ENCODE results near the gene SETD6.
A peak's percentile ranks its signal among the peaks of the same experiment; 100 is the strongest.

Gene SETD6

DNA sequence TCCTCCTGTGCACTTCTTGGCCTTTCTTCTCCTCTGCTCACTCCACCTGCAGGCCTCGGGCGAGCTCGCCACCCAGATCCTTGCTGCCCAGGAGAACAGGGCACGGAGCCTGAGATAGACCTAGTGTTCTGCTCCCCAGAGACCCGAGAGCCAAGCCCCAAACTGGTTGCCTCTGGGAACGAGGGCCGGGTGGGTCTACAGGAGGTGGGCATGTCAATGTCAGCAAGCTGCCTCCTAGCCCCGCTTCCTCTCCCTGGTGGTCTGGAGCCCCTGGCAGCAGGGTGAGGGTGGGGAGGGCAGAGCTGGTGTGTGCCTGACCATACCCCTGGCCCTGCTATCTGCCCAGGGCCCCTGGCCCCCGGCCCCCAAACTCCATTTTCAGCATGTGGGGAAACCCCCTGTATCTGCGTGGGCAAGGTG lies 16.2 kb upstream of the SETD6 start:
- no peaks in the 10 kb centered on the region for H3K9me3 Mint-ChIP-seq
- peaks cover 22% of the 10 kb centered on the region for H3K27me3 Mint-ChIP-seq
- no peak overlapping the region for H3K27ac Mint-ChIP-seq
- H3K4me3 Mint-ChIP-seq: no peak overlapping the region
- DNase-seq (ENCODE audit: low spot score in 2 of 2) (no peak), ATAC-seq (ENCODE audit: low read depth) (no peak)
- H3K4me1 Mint-ChIP-seq: peaks cover 16% of the 10 kb centered on the region
- H3K36me3 Mint-ChIP-seq: no peaks in the 10 kb centered on the region

DNA sequence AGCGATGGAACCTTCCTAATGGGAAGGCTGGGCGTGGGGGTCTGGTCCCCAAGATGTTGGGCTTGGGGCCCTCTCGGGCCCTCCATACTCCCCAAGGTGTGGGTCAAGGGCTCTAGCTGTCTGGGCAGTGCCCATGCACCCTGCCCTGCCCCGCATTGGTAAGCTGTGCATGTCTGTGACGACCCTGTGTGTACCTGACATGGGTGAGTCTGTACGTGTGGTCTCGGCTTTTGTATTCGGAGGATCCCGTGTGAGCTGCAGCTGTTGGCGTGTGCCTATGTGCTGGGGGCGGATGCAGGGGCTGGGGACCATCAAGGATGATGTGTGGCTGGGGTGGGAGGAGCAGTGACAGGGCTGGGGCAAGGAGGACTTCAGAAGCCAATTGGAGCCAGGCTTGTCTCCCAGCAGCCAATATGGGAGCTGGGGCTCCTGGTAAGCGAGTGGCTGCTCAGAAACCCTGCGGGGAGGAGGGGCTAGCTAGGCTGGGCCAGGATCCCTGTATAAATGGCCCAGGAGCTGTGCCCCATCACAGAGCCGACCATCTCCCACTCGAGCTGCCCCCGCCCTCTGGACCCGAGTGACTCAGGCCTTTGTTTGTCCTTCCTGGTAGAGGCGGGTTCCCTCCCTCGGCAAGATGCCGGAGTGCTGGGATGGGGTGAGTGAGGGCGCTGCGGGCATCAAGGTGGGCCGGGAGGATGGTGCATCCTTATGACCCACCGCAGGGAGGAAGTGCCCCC lies 15.5 kb upstream of the SETD6 start, which contains the start of gene NDRG4:
Gene NDRG4, plus strand, starts transcription at position 529 of the 737 bp plus-strand sequence. Its CDS starts 106 bp downstream, at position 635.
- DNase-seq (ENCODE audit: low spot score in 2 of 2) (no peak), ATAC-seq (ENCODE audit: low read depth) (peak; percentile 64)
- H3K4me3 Mint-ChIP-seq: peak within 1 kb of the TSS; percentile 81
- H3K27ac Mint-ChIP-seq: no peak within 1 kb of the TSS
- H3K9me3 Mint-ChIP-seq: no peaks in the 10 kb centered on the region
- no peaks in the 10 kb centered on the region for H3K36me3 Mint-ChIP-seq
- H3K4me1 Mint-ChIP-seq: peaks cover 16% of the 10 kb centered on the region
- peaks cover 22% of the 10 kb centered on the region for H3K27me3 Mint-ChIP-seq

DNA sequence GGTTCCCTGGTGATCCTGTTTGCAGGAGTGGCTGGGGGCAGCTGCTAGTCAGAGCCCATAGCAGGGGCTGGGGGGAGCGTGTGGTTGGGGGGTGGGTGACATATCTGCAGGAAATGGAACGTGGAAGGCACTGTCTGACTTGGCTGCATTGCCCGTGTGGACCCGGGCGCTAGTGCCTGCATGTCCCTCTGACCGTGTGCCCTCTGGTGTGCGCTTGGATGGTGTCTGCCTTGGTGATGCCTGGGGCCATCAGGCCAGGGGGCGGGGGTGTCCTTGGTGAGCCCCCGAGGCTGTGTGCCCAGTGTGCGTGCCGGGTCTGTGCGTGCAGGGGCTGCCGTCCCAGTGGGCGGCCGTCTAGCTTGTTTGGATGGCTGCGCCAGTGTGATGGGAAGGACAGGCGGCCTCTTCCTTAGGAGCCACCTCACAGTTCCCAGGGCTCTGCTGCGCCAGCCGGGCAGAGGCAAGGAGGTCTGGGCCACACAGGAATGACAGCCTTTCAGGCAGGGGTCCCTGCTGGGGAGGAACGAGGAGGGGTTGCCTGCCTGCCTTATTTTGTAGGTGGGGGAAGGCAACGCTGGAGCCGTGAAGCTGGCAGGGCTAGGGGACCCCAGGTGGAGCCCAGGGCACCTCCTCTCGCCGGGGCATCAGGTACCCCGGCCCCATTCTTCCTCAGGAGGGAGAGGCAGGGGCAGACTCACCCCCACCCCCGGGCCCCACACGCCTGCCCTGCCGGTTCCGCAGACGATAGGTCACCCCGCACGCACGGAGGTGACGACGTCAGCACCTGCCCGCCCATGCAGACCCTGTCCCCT lies 14.7 kb upstream of the SETD6 start:
- no peaks in the 10 kb centered on the region for H3K36me3 Mint-ChIP-seq
- H3K27me3 Mint-ChIP-seq: peaks cover 16% of the 10 kb centered on the region
- H3K27ac Mint-ChIP-seq: no peak overlapping the region
- H3K9me3 Mint-ChIP-seq: no peaks in the 10 kb centered on the region
- ATAC-seq (ENCODE audit: low read depth) (peak; percentile 25), DNase-seq (ENCODE audit: low spot score in 2 of 2) (no peak)
- H3K4me3 Mint-ChIP-seq: peak overlapping the region; percentile 81
- H3K4me1 Mint-ChIP-seq: peaks cover 9% of the 10 kb centered on the region

DNA sequence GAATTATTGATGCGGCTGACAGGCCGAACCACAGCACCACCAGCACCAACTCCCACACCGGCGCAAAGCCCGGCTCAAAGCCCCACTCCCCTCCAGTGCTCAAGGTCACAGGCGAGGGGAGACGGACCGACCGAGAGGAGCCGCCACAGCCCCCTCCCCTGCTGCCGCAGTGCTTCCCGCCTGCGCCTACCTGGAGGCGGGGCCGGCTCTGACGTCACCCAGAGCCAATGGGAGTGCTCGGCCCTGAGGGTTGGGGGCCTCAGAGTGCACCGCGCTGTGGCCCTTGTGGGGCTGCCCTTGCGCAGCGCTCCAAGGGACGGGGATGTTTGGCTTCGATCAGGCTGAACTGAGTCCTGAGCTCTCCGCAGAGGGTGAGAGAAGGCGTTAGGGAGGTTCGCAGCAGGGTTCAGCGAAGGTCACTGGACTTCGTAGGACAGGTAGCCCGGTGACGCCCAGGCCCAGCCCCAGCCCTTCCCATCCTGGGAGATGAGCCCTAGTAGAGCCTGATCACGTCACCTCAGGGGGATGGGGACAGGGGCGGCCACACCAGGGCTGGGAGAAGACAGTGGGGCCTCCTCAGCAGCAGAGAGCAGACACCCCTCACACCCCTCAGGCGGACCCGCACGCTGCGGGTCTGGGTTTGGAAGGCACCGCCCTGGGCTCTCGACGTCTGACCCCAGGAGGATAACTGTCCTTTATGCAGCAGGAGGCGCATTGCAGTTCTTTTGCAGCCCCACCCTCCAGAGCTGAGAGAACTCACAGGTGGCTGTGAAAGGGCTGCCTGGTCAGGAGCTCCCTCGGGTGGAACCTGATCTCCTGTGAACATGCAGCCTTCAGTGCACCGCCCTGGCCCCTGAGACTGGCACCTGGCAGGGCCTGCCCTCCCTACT lies 13.8 kb upstream of the SETD6 start:
- ATAC-seq (ENCODE audit: low read depth) (peak; percentile 39), DNase-seq (ENCODE audit: low spot score in 2 of 2) (no peak)
- H3K36me3 Mint-ChIP-seq: no peaks in the 10 kb centered on the region
- peaks cover 9% of the 10 kb centered on the region for H3K4me1 Mint-ChIP-seq
- no peaks in the 10 kb centered on the region for H3K9me3 Mint-ChIP-seq
- peak overlapping the region; percentile 81 for H3K4me3 Mint-ChIP-seq
- peaks cover 15% of the 10 kb centered on the region for H3K27me3 Mint-ChIP-seq
- no peak overlapping the region for H3K27ac Mint-ChIP-seq

DNA sequence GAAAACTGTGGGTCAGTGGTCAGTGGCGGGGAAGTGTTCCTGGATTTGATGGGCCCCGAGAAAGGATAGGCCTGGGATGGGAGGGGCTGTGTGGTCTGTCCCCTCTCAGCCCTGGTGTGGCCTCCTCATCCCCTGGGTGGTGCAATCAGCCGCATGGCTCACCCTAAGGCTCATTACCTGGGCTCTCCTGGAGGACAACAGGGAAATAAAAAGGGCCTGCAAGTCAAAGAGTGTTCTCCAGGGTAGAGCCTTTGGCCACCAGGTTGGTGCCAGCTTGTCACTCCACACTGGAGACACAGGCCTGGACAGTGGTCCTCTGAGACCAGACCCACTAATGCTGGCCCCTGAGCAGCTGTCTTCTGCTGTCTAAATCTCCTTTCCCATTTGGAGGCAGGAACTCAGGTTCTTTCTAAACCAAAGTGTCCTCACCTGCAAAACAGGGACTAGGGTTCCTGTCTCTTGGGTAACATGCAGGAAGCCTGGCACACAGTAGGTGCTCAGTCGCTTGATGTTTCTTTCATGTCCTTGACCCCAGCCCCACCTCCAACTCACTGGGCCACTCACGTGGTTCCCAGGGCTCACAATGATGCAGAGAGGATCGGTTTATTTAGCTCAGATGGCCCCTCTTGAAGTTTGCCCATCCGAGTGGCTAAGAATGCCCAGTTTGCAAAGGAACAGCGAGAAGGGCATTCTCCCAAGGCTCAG lies 12.9 kb upstream of the SETD6 start:
- ATAC-seq (ENCODE audit: low read depth): no peak
- no peaks in the 10 kb centered on the region for H3K9me3 Mint-ChIP-seq
- no peaks in the 10 kb centered on the region for H3K36me3 Mint-ChIP-seq
- H3K27me3 Mint-ChIP-seq: peaks cover 18% of the 10 kb centered on the region
- no peak overlapping the region for H3K27ac Mint-ChIP-seq
- DNase-seq (ENCODE audit: low spot score in 2 of 2): no peak
- H3K4me1 Mint-ChIP-seq: peaks cover 9% of the 10 kb centered on the region
- peak overlapping the region; percentile 34 for H3K4me3 Mint-ChIP-seq

DNA sequence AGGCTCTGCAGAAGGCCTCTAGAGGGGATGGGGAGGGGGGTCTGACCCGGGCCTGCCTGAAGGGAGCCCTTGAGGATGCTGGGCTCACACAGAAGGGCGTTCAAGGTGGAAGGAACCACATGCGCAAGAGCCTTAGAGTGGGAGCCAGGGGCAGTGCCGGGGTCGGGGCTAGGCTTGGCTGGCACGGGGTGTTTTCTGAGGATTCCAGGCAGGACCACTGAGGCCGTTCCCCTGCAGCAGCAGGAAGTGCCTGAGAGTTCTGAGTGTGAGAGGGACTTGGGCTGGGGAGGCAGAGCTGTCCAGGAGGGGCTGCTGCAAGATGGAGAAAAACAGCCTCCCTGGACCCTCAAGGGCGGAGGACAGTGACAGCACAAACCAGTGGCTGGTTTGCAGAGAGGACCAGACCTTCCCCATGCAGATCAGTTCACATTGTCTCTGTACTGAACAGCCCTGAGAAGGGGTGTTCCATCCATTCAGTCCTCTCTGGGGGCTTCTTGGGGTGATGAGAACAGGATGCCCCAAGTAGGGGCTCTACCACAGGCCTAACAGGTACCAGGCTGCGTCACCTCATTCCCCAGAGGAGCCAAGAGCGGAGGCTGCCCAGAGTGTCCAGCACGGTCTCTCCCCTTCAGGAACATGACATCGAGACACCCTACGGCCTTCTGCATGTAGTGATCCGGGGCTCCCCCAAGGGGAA lies 12.0 kb upstream of the SETD6 start:
- DNase-seq (ENCODE audit: low spot score in 2 of 2) (no peak), ATAC-seq (ENCODE audit: low read depth) (no peak)
- H3K36me3 Mint-ChIP-seq: no peaks in the 10 kb centered on the region

DNA sequence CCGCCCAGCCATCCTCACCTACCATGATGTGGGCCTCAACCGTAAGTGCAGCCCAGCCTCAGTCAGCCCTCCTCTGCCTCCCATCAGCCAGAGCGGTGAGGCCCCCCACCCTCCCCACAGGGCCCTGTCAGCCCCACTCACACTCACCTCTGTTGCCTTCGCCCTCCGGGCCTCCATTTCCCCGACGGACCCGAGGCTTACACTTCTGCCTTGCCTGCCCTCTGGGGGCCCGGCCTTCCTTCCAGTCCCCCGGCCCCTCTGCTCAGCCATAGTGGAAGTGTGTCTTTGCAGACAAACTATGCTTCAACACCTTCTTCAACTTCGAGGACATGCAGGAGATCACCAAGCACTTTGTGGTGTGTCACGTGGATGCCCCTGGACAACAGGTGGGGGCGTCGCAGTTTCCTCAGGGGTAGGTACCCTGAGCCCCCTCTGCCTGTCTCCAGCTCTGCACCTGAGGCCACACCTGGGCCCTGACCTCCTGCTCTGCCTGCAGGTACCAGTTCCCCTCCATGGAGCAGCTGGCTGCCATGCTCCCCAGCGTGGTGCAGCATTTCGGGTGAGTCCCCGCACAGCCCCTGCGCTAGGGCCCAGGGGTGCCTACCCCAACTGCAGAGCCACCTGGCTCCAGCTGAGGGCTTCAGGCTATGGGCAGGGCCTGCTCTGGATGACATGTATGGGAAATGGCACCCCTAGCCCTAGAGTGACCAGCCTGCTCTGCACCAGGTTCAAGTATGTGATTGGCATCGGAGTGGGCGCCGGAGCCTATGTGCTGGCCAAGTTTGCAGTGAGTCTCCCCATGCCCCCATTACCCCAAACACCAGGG lies 11.2 kb upstream of the SETD6 start:
- Mint-ChIP-seq H3K4me1 (peaks cover 9% of the 10 kb centered on the region), H3K4me3 (no peak overlapping the region), H3K9me3 (no peaks in the 10 kb centered on the region), H3K27ac (no peak overlapping the region), H3K36me3 (no peaks in the 10 kb centered on the region), H3K27me3 (peaks cover 16% of the 10 kb centered on the region)
- no peak for DNase-seq (ENCODE audit: low spot score in 2 of 2)
- no peak for ATAC-seq (ENCODE audit: low read depth)

More for the DNA sequence above, 12.0 kb upstream of the SETD6 start:
- H3K4me3 Mint-ChIP-seq: no peak overlapping the region
- peaks cover 9% of the 10 kb centered on the region for H3K4me1 Mint-ChIP-seq
- H3K27me3 Mint-ChIP-seq: peaks cover 18% of the 10 kb centered on the region
- H3K27ac Mint-ChIP-seq: no peak overlapping the region
- H3K9me3 Mint-ChIP-seq: no peaks in the 10 kb centered on the region

DNA sequence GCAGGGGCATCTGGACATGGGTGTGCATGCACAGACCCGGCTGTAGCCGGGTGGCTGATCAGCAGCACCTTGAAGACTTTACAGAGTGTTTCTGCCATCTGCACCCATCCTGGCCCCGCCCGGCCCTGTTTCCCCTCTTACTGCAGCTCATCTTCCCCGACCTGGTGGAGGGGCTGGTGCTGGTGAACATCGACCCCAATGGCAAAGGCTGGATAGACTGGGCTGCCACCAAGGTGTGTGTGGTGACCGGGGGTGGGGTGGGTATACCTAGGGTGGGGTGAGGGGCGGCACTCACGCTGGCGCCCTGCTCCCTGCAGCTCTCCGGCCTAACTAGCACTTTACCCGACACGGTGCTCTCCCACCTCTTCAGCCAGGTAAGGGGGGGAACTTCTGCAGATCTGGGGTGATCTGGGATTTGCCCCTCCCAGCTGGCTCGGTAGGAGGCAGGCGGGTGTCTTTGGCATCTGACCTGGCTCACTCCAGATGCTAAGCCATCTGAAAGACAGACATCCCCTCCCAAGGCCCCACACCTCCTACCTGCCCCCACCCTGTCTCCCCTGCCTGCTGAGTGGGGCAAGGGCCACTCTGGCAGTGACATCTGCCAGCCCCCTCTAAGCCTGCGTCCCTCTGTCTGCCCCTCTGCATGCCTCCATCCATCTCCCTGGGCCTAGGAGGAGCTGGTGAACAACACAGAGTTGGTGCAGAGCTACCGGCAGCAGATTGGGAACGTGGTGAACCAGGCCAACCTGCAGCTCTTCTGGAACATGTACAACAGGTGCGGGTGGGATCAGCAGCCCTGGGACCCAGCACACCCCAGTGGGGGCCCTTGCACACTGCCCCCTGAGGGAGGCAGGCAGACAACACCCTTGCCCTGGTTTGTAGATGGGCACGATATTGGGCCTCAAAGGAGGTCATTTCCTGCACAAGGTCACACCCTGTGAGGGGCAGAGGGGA lies 8.8 kb upstream of the SETD6 start:
- DNase-seq (ENCODE audit: low spot score in 2 of 2) (no peak), ATAC-seq (ENCODE audit: low read depth) (peak; percentile 23)
- Mint-ChIP-seq H3K4me1 (peaks cover 1% of the 10 kb centered on the region), H3K9me3 (no peaks in the 10 kb centered on the region), H3K27me3 (peaks cover 11% of the 10 kb centered on the region), H3K27ac (no peak overlapping the region), H3K36me3 (no peaks in the 10 kb centered on the region), H3K4me3 (no peak overlapping the region)

DNA sequence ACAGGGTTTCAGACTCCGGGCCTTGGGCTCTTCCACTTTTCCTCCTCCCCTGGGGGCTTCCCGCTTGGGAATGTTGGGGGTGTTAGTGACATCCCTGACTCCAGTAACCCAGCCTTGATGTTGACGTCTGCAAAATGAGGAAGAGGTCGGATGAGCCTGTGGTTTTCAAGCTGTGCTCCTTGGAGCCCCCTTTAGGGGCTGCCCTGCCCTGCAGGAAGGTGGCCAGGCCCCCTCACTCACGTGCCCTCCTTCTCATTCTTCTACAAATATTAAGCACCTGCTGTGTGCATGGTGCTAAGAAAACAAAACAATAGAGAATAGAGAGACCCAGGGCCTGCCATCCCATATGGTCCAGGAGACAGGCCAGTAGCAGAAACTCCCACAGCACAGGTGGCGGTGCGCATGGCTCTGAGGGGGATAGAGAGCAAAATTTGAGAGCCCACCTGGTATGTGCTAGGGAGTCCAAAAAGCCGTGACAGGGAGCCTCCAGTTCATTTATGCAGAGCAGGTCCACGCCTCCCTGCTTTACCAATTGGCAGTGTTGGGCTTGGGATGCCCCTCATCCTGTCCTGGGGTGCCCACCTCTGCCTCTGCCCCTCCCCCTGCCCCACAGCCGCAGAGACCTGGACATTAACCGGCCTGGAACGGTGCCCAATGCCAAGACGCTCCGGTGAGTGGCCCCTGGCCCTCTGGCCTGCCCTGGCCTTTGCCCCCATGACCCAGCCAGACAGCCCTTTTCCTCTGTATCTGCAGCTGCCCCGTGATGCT lies 7.9 kb upstream of the SETD6 start:
- H3K27me3 Mint-ChIP-seq: peaks cover 10% of the 10 kb centered on the region
- peaks cover 4% of the 10 kb centered on the region for H3K4me1 Mint-ChIP-seq
- no peak overlapping the region for H3K27ac Mint-ChIP-seq

DNA sequence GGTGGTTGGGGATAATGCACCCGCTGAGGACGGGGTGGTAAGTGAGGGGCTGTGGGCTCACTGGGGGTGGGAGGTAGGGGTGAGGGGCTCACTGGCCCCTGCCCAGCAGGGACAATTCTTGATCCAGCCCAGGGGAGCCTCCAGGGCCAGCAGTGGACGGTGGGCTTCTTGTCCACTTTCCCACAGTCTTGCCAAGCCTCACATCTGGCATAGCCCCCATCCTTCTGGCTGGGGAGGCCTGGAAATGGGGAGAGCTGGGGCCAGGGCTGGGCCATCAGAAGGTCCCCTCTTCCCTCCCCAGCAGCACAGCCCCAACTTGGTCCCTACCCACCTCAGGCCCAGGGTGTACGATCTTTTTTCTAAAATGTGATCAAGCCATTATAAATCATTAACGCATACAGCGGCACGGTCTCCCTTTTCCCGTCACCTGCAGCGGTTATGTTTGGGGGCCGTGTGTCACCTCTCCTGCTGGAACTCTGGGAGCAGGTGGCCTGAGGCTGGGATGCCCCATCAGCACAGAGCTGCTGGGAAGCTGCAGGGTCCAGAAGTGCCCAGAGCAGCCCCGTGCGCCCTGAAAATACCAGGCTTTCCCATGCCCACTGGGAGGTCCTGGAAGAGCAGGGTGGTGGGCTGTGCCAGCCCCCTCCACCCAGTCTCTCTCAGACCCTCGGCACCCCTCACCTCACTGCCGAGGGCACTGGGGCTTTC lies 7.2 kb upstream of the SETD6 start:
- no peak for ATAC-seq (ENCODE audit: low read depth)
- Mint-ChIP-seq H3K9me3 (no peaks in the 10 kb centered on the region), H3K27me3 (peaks cover 7% of the 10 kb centered on the region), H3K4me1 (peaks cover 4% of the 10 kb centered on the region), H3K4me3 (no peak overlapping the region), H3K36me3 (no peaks in the 10 kb centered on the region), H3K27ac (no peak overlapping the region)
- no peak for DNase-seq (ENCODE audit: low spot score in 2 of 2)

More for the DNA sequence above, 7.9 kb upstream of the SETD6 start:
- DNase-seq (ENCODE audit: low spot score in 2 of 2) (no peak), ATAC-seq (ENCODE audit: low read depth) (peak; percentile 36)
- H3K36me3 Mint-ChIP-seq: no peaks in the 10 kb centered on the region
- no peak overlapping the region for H3K4me3 Mint-ChIP-seq
- no peaks in the 10 kb centered on the region for H3K9me3 Mint-ChIP-seq
